Panc1 (cell line): ENCODE results near the gene ENTPD6.

Experiments
- POLR2AphosphoS5 ChIP-seq: IDR thresholded peaks from 2 replicates; pipeline ENCODE4 v1.6.1; 2012; ENCODE audit warnings: mild to moderate bottlenecking, low read depth, low read length, moderate library complexity
- SIN3A ChIP-seq: IDR thresholded peaks from 2 replicates; pipeline ENCODE4 v1.6.1; 2012; ENCODE audit warnings: low read depth, mild to moderate bottlenecking, low read length, moderate library complexity, borderline replicate concordance; ENCODE audit not compliant: insufficient read depth
- TF ChIP-seq, protein P1 (sequence below): fragments of 450-650 bp; IDR thresholded peaks from 2 replicates; pipeline ENCODE4 v1.5.1; 2017; ENCODE audit warnings: mild to moderate bottlenecking
- TF ChIP-seq, protein P2 (sequence below), 2 experiments: IDR thresholded peaks; 2 replicates each; pipeline ENCODE4 v1.6.1; 2011 to 2012; ENCODE audit warnings: low read depth in 2 of 2, control low read depth in 1 of 2, low read length in 1 of 2, mild to moderate bottlenecking in 1 of 2, moderate library complexity in 1 of 2; ENCODE audit not compliant: insufficient read depth in 1 of 2

DNA sequence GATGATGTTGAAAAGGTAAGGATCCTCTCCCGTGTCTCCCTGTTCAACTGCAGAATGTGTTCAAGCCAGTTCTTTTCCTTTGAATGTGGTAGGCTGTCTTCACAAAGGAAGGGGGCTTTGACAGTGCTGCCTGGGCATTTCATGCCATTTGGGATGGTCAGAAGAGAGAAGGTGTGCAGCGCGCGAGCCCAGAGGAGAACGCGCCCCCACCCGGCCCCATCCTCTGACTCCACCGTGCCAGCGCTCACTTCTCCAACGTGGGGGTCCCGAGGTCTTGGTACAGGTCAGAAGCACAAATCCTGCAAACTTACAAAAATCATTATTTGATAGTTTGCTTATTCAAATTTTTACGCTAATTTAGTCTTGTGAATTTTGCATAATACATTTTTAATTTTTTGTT is 14.4 kb downstream of the ENTPD6 start:
- TF ChIP-seq, protein P1, sequence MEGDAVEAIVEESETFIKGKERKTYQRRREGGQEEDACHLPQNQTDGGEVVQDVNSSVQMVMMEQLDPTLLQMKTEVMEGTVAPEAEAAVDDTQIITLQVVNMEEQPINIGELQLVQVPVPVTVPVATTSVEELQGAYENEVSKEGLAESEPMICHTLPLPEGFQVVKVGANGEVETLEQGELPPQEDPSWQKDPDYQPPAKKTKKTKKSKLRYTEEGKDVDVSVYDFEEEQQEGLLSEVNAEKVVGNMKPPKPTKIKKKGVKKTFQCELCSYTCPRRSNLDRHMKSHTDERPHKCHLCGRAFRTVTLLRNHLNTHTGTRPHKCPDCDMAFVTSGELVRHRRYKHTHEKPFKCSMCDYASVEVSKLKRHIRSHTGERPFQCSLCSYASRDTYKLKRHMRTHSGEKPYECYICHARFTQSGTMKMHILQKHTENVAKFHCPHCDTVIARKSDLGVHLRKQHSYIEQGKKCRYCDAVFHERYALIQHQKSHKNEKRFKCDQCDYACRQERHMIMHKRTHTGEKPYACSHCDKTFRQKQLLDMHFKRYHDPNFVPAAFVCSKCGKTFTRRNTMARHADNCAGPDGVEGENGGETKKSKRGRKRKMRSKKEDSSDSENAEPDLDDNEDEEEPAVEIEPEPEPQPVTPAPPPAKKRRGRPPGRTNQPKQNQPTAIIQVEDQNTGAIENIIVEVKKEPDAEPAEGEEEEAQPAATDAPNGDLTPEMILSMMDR, result no peak
- TF ChIP-seq POLR2AphosphoS5 (no peak), SIN3A (no peak)
- TF ChIP-seq, protein P2, sequence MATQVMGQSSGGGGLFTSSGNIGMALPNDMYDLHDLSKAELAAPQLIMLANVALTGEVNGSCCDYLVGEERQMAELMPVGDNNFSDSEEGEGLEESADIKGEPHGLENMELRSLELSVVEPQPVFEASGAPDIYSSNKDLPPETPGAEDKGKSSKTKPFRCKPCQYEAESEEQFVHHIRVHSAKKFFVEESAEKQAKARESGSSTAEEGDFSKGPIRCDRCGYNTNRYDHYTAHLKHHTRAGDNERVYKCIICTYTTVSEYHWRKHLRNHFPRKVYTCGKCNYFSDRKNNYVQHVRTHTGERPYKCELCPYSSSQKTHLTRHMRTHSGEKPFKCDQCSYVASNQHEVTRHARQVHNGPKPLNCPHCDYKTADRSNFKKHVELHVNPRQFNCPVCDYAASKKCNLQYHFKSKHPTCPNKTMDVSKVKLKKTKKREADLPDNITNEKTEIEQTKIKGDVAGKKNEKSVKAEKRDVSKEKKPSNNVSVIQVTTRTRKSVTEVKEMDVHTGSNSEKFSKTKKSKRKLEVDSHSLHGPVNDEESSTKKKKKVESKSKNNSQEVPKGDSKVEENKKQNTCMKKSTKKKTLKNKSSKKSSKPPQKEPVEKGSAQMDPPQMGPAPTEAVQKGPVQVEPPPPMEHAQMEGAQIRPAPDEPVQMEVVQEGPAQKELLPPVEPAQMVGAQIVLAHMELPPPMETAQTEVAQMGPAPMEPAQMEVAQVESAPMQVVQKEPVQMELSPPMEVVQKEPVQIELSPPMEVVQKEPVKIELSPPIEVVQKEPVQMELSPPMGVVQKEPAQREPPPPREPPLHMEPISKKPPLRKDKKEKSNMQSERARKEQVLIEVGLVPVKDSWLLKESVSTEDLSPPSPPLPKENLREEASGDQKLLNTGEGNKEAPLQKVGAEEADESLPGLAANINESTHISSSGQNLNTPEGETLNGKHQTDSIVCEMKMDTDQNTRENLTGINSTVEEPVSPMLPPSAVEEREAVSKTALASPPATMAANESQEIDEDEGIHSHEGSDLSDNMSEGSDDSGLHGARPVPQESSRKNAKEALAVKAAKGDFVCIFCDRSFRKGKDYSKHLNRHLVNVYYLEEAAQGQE (IDR thresholded peaks at IDR 0.05; ENCODE audit: insufficient read depth in 1 of 2, low read depth in 2 of 2, low read length in 1 of 2), result no peak
